GM12875 (cell line): ENCODE data around the gene LRRK1.
"Not testable (repeated sequence)": the region's sequence is repeated elsewhere in the genome, so short reads cannot be mapped to it uniquely, and the experiment has no call there.

Experiments used
- H3K4me3 ChIP-seq: one replicate; pipeline ENCODE4 v1.5.1; 2011; ENCODE audit warnings: low read depth, low read length, control low read depth
- TF ChIP-seq, protein P1 (sequence below): IDR thresholded peaks from 2 replicates; pipeline ENCODE4 v1.5.1; 2011; ENCODE audit warnings: low read depth, mild to moderate bottlenecking, control low read depth, inconsistent platforms, low read length, moderate library complexity, borderline replicate concordance; ENCODE audit not compliant: insufficient read depth

The LRRK1 gene

DNA sequence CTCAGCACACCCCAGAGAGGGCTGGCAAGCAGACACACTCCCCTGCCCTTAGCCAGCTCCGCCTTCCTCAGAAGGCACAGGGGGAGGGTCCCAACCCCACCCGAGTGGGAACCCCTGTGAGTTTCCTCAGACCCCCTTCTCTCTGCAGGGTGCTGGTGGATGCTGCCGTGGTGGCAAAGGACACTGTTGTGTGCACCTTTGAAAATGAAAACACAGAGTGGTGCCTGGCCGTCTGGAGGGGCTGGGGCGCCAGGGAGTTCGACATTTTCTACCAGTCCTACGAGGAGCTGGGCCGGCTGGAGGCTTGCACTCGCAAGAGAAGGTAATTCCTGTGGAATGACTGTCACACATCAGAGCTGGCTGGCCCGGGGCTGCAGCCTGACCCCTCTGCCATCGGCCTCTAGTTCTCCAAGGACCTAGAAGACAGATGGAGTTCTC lies 149.4 kb downstream of the LRRK1 start:
- TF ChIP-seq, protein P1, sequence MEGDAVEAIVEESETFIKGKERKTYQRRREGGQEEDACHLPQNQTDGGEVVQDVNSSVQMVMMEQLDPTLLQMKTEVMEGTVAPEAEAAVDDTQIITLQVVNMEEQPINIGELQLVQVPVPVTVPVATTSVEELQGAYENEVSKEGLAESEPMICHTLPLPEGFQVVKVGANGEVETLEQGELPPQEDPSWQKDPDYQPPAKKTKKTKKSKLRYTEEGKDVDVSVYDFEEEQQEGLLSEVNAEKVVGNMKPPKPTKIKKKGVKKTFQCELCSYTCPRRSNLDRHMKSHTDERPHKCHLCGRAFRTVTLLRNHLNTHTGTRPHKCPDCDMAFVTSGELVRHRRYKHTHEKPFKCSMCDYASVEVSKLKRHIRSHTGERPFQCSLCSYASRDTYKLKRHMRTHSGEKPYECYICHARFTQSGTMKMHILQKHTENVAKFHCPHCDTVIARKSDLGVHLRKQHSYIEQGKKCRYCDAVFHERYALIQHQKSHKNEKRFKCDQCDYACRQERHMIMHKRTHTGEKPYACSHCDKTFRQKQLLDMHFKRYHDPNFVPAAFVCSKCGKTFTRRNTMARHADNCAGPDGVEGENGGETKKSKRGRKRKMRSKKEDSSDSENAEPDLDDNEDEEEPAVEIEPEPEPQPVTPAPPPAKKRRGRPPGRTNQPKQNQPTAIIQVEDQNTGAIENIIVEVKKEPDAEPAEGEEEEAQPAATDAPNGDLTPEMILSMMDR = no peak
- no peak overlapping the region for H3K4me3 ChIP-seq

DNA sequence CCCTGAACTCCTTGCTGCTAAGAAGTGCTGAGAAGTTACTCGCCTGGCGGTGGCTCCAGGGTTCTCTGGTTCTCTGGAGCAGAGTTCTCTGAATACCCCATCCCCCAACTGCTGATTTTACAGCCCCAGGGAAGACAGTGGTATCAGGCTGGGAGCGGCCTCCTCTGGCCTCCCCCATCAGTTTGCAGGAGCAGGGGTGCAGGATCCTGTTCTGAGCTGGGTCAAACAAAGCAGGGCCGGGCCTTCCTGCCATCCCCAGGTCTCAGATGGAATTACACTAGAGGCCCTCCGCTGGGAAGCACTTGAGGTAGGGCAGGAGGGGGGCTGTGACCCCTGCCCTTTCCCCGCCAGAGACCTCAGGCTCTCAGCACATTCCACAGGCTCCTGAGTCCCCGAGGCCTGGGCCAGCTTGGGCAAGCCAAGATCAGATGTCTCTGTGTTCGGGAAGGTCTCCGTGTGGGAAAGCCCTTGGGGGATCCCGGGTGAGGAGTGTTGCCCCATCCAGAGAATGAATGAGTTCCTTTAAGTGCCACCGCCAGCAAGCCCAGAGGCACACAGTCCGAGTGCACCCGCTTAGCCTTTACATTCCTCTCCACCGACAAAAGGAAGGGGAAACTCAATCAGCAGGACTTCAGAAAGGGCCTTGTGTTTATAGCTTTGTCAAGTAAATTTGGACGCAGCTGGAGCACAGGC lies 149.9 kb downstream of the LRRK1 start:
- H3K4me3 ChIP-seq = no peak overlapping the region
- TF ChIP-seq, protein P1 = no peak

DNA sequence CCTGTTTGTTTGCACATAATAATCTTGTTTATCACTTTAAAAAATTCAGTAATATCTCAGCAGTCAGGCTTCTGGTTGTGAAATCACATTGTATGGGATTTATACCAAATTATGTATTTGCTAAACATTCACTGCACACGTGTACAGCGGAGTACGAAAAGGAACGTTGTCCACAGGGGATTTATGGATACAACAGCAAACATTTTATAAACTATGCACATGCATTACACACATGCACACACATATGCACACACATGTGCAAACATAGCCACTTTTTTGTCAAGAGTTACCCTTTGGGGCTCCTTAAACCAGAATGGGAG lies 150.5 kb downstream of the LRRK1 start:
- no peak overlapping the region for H3K4me3 ChIP-seq
- TF ChIP-seq, protein P1 = no peak

GRCh38 chr15:101070024-101070423 lies 150.9 kb downstream of the LRRK1 start:
- no peak overlapping the region for H3K4me3 ChIP-seq
- TF ChIP-seq, protein P1 = no peak

- no peak overlapping the region for H3K4me3 ChIP-seq
- TF ChIP-seq, protein P1 = no peak
Observed at GRCh38 chr15:101070502-101071273, 151.5 kb downstream of the LRRK1 start.

DNA sequence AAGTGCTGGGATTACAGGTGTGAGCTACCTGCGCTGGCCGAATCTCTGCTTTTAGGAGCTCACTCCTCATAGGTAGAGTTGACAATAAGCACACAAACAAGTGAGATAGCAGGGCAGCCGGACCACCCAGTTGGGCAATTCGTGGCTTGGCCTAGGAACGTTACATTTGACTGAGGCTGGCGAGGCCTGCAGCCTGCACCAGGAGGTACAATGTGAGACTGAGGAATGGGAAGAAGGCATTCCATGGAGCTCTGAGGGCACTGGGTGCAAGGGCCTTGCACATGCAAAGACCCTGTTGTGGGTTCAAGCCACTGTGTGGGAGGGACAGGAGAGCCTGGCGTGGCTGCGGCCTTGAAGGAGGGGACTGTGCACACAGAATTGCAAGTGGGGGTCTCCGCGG lies 152.5 kb downstream of the LRRK1 start:
- TF ChIP-seq, protein P1 = no peak
- H3K4me3 ChIP-seq = no peak overlapping the region

DNA sequence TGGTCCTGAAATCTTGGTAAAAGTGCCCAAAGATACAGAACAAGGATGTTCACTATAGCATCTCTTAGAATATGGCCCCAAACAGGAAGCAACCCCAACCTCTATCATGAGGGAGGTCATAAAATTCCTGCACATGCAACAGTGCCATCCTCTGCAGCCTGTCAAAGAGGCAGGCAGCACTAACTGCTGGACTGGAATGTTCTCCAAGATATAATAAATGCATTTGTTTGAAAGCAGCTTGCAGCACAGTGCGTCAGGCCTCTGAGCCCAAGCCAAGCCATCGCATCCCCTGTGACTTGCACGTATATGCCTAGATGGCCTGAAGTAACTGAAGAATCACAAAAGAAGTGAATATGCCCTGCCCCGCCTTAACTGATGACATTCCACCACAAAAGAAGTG lies 153.1 kb downstream of the LRRK1 start:
- H3K4me3 ChIP-seq = not testable (repeated sequence)

DNA sequence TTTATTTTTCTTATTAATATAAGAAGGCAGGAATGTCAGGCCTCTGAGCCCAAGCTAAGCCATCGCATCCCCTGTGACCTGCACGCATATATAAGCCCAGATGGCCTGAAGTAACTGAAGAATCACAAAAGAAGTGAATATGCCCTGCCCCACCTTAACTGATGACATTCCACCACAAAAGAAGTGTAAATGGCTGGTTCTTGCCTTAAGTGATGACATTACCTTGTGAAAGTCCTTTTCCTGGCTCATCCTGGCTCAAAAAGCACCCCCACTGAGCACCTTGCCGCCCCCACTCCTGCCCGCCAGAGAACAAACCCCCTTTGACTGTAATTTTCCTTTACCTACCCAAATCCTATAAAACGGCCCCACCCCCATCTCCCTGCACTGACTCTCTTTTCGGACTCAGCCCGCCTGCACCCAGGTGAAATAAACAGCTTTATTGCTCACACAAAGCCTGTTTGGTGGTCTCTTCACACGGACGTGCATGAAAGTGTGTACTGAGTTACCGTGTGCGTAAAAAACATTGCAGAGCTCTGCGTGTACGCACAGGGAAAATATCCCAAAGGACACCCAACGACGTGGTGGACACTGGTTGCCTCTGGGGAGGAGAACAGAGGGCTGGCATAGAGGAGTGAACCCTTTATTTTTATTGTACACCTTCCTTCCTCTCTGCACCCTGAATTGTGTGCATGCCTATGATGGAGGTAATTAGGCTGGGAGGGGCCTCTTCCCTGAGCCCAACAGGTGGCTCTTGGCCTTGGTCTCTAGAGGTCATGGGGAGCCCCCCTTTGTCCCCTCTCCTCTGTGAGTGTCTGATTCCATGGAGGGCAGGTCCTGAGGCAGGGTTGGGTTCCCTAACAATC lies 158.9 kb downstream of the LRRK1 start:
- H3K4me3 ChIP-seq = not testable (repeated sequence)
